Loucy (cell line): Measurements from ENCODE around the gene CLEC4D.

Experiments used
- H2AFZ ChIP-seq: fragments of 200-600 bp; sonication (generic); 2 replicates; pipeline ENCODE4 v1.6.0; 2016; ENCODE audit warnings: antibody characterized with exemption, mild to moderate bottlenecking, low read length, moderate library complexity
- H3F3A ChIP-seq: fragments of 200-600 bp; 2 replicates; pipeline ENCODE4 v1.6.0; 2016; ENCODE audit warnings: antibody characterized with exemption, low read depth, mild to moderate bottlenecking
- H3K27me3 ChIP-seq: fragments of 200-600 bp; sonication (generic); 2 replicates; pipeline ENCODE4 v1.6.1; 2014; ENCODE audit warnings: low read length, mild to moderate bottlenecking; ENCODE audit not compliant: insufficient read depth, poor library complexity, severe bottlenecking
- H3K36me3 ChIP-seq: fragments of 200-600 bp; sonication (generic); 2 replicates; pipeline ENCODE4 v1.6.1; 2016; ENCODE audit warnings: low read length; ENCODE audit not compliant: insufficient read depth
- H3K4me1 ChIP-seq: fragments of 200-600 bp; sonication (generic); 2 replicates; pipeline ENCODE4 v1.5.1; 2014; ENCODE audit warnings: low read length, mild to moderate bottlenecking; ENCODE audit not compliant: insufficient read depth, poor library complexity, severe bottlenecking
- H3K4me2 ChIP-seq: fragments of 200-600 bp; sonication (generic); 2 replicates; pipeline ENCODE4 v1.6.0; 2014; ENCODE audit warnings: antibody characterized with exemption, low read length, low read depth, mild to moderate bottlenecking; ENCODE audit not compliant: poor library complexity, severe bottlenecking
- H3K4me3 ChIP-seq: fragments of 200-600 bp; sonication (generic); 2 replicates; pipeline ENCODE4 v1.5.1; 2014; ENCODE audit warnings: low read length, mild to moderate bottlenecking, mixed read lengths; ENCODE audit not compliant: poor library complexity, severe bottlenecking
- H3K79me2 ChIP-seq: fragments of 200-600 bp; sonication (generic); 2 replicates; pipeline ENCODE4 v1.6.1; 2014; ENCODE audit warnings: low read length; ENCODE audit not compliant: insufficient read depth
- H3K9ac ChIP-seq: fragments of 200-600 bp; sonication (generic); 2 replicates; pipeline ENCODE4 v1.6.0; 2014; ENCODE audit warnings: mild to moderate bottlenecking, low read depth, low read length, moderate library complexity; ENCODE audit not compliant: poor library complexity, severe bottlenecking
- H3K9me2 ChIP-seq: fragments of 200-600 bp; sonication (generic); replicated peaks from 2 replicates; pipeline ENCODE4 v1.6.1; 2016; ENCODE audit warnings: low read depth, low read length, mixed read lengths
- H3K9me3 ChIP-seq: fragments of 200-600 bp; sonication (generic); 2 replicates; pipeline ENCODE4 v1.6.1; 2014; ENCODE audit warnings: mild to moderate bottlenecking, antibody characterized with exemption, low read length, low read depth; ENCODE audit not compliant: insufficient read depth
- H4K20me1 ChIP-seq: fragments of 200-600 bp; sonication (generic); 2 replicates; pipeline ENCODE4 v1.6.0; 2014; ENCODE audit warnings: antibody characterized with exemption, low read length, mild to moderate bottlenecking; ENCODE audit not compliant: insufficient read depth, poor library complexity, severe bottlenecking
- EZH2phosphoT487 ChIP-seq: fragments of 200-600 bp; IDR thresholded peaks from 2 replicates; pipeline ENCODE4 v1.6.1; 2018; ENCODE audit warnings: antibody characterized with exemption, mild to moderate bottlenecking, moderate library complexity, borderline replicate concordance
- TF ChIP-seq, protein P1 (sequence below): fragments of 200-600 bp; sonication (generic); conservative IDR thresholded peaks from 2 replicates; pipeline ENCODE4 v1.5.1; 2014; ENCODE audit warnings: mild to moderate bottlenecking, antibody characterized with exemption, low read length

Gene CLEC4D

GRCh38 chr12:8471090-8471489 is 42.2 kb upstream of the CLEC4D start:
- no peak overlapping the region for H2AFZ ChIP-seq
- H3K4me1 ChIP-seq: no peaks in the 10 kb centered on the region
- H3K27me3 ChIP-seq: no peaks in the 10 kb centered on the region
- H3K9me3 ChIP-seq: no peaks in the 10 kb centered on the region
- H3K9me2 ChIP-seq: no peaks in the 10 kb centered on the region
- TF ChIP-seq EZH2phosphoT487: no peak
- TF ChIP-seq, protein P1, sequence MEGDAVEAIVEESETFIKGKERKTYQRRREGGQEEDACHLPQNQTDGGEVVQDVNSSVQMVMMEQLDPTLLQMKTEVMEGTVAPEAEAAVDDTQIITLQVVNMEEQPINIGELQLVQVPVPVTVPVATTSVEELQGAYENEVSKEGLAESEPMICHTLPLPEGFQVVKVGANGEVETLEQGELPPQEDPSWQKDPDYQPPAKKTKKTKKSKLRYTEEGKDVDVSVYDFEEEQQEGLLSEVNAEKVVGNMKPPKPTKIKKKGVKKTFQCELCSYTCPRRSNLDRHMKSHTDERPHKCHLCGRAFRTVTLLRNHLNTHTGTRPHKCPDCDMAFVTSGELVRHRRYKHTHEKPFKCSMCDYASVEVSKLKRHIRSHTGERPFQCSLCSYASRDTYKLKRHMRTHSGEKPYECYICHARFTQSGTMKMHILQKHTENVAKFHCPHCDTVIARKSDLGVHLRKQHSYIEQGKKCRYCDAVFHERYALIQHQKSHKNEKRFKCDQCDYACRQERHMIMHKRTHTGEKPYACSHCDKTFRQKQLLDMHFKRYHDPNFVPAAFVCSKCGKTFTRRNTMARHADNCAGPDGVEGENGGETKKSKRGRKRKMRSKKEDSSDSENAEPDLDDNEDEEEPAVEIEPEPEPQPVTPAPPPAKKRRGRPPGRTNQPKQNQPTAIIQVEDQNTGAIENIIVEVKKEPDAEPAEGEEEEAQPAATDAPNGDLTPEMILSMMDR: no peak
- H3F3A ChIP-seq: no peaks in the 10 kb centered on the region
- no peaks in the 10 kb centered on the region for H3K79me2 ChIP-seq
- H3K4me3 ChIP-seq: no peak overlapping the region
- H3K9ac ChIP-seq: no peak overlapping the region
- H3K4me2 ChIP-seq: no peak overlapping the region
- no peaks in the 10 kb centered on the region for H4K20me1 ChIP-seq
- H3K36me3 ChIP-seq: no peaks in the 10 kb centered on the region

DNA sequence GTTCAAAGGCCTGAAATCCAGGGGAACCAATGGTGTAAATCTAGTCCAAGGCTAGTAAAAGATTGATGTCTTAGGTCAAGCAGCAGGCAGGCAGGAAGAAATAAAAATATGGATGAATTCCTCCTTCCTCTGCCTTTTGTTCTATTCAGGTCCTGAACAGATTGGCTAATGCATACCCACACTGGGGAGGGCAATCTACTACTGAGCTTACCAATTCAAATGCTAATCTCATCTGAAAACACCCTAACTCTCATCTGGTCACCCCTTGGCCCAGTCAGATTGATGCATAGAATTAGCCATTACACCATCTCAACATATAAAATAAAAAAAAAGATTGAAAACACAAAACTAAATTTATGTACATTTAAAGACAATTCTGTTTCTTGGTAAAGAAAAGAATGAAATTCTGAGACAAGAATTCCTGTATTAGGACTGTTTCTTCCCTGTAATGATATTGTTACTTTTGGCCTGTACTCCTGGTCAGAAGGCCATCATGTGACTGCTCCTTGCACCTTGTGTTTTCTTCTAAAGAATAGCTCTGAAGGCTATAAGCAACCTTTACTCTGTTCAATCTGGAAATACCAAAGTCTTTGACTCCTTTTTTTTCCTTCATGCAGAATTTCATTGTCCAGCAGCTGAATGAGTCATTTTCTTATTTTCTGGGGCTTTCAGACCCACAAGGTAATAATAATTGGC is 37.6 kb upstream of the CLEC4D start:
- Histone ChIP-seq H3K4me2 (no peak overlapping the region), H3K36me3 (no peaks in the 10 kb centered on the region)
- TF ChIP-seq EZH2phosphoT487: no peak
- TF ChIP-seq, protein P1: no peak

DNA sequence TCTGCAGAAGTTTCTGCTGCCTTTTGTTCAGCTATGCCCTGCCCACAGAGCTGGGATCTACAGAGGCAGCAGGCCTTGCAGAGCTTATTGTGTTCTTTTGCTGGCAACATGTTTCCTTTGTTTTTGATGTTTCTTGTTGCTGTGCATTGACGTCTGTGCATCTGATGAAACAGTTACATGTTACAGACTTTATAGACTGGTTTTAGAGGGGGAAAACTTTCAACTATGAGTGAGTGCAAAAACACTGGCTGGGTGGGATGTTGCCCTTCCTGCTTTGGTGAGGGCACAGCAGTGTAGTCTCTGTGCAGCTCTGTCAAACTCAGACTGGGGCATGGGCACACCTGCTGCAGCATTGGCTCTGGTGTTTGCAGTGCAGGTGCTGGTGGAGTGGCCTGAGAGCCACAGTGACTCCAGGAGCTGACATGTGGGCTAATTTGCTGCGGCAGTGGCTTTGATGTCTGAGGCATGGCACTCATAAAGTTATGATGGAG is 30.7 kb upstream of the CLEC4D start:
- Histone ChIP-seq H3F3A (no peaks in the 10 kb centered on the region), H3K9ac (no peak overlapping the region), H3K27me3 (no peaks in the 10 kb centered on the region), H3K4me1 (peaks cover 13% of the 10 kb centered on the region), H3K79me2 (no peaks in the 10 kb centered on the region), H2AFZ (peak overlapping the region; percentile 67), H3K9me3 (peaks cover 3% of the 10 kb centered on the region; the same call in 1 of the 2 replicates), H3K9me2 (no peaks in the 10 kb centered on the region), H3K4me2 (peak overlapping the region; percentile 7), H3K36me3 (no peaks in the 10 kb centered on the region), H3K4me3 (no peak overlapping the region), H4K20me1 (no peaks in the 10 kb centered on the region)
- TF ChIP-seq, protein P1: no peak
- TF ChIP-seq EZH2phosphoT487: no peak

More for the DNA sequence above, 37.6 kb upstream of the CLEC4D start:
- H3K9ac ChIP-seq: no peak overlapping the region
- no peaks in the 10 kb centered on the region for H3F3A ChIP-seq
- no peaks in the 10 kb centered on the region for H3K79me2 ChIP-seq
- no peak overlapping the region for H3K4me3 ChIP-seq
- H3K9me3 ChIP-seq: no peaks in the 10 kb centered on the region
- H3K27me3 ChIP-seq: no peaks in the 10 kb centered on the region
- no peak overlapping the region for H2AFZ ChIP-seq
- no peaks in the 10 kb centered on the region for H3K4me1 ChIP-seq
- no peaks in the 10 kb centered on the region for H4K20me1 ChIP-seq
- H3K9me2 ChIP-seq: no peaks in the 10 kb centered on the region
